Measurements from ENCODE around the gene MECP2. TPM values are rescaled to one million over a fixed set of nuclear protein-coding genes. Genes with fewer than 3 reads are reported as not detected.

MECP2 gene
- total and polyA plus RNA-seq, 2 experiments from 2014 or later: 18.1 to 19.4 TPM

DNA sequence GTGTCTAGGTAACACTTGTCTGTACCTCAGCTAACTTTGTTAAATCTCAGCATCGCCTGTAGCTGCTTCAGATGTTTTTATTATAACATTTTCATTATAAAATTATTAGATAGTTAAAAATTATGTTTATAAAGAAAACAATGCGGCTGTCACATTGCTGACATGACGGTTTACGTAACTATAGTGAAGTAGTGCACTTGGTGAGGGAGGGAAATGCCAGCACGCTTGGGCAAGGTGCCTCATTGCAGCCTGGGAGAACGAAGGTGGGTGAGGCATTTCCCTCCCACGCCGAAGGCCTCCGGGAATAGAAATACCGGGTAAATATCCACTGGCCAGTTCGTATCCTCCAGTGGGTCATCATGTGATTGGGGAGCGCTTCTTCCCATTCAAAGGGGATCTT lies 109.0 kb downstream of the MECP2 start:
- no peaks in the 10 kb centered on the region for H3K9me2 ChIP-seq (replicated peaks; ENCODE audit: insufficient read depth)
- 89% methylated on average over 12 of the region's 12 CpGs for WGBS (ENCODE audit: low lambda C conversion rate, missing lambda C conversion rate)

GRCh38 chrX:153984351-153985178 lies 113.0 kb downstream of the MECP2 start:
- H3K36me3 ChIP-seq (replicated peaks; ENCODE audit: insufficient read depth, low read depth): no peaks in the 10 kb centered on the region
- H3K4me2 ChIP-seq: no peak overlapping the region
- DNase-seq (ENCODE audit: low spot score): no peak
- no peak overlapping the region for H3K27ac ChIP-seq
- H3K4me1 ChIP-seq (ENCODE audit: insufficient read depth): no peaks in the 10 kb centered on the region
- no peaks in the 10 kb centered on the region for H3K79me2 ChIP-seq
- TF ChIP-seq EZH2 (IDR thresholded peaks at IDR 0.05; ENCODE audit: borderline replicate concordance): no peak
- TF ChIP-seq EZH2phosphoT487 (IDR thresholded peaks at IDR 0.05; ENCODE audit: low read depth, severe bottlenecking, unreplicated experiment): no peak
- TF ChIP-seq CTCF (IDR thresholded peaks at IDR 0.05; ENCODE audit: poor library complexity): no peak
- H3K9me2 ChIP-seq (replicated peaks; ENCODE audit: insufficient read depth): no peaks in the 10 kb centered on the region
- 81% methylated on average over 20 of the region's 20 CpGs for WGBS (ENCODE audit: low lambda C conversion rate, missing lambda C conversion rate)
- H3K27me3 ChIP-seq: no peaks in the 10 kb centered on the region
- no peaks in the 10 kb centered on the region for H3K9me3 ChIP-seq (ENCODE audit: low read depth)
- no peaks in the 10 kb centered on the region for H4K20me1 ChIP-seq (ENCODE audit: insufficient read depth, poor library complexity, severe bottlenecking)
- H2AFZ ChIP-seq: no peak overlapping the region
- no peak overlapping the region for H3K4me3 ChIP-seq

More for the DNA sequence above, 109.0 kb downstream of the MECP2 start:
- no peak for DNase-seq (ENCODE audit: low spot score)
- Histone ChIP-seq H3K27me3 (no peaks in the 10 kb centered on the region), H3K27ac (no peak overlapping the region), H2AFZ (no peak overlapping the region), H3K4me2 (no peak overlapping the region), H3K4me3 (no peak overlapping the region), H3K36me3 (replicated peaks; ENCODE audit: insufficient read depth, low read depth) (no peaks in the 10 kb centered on the region), H3K4me1 (ENCODE audit: insufficient read depth) (no peaks in the 10 kb centered on the region), H3K79me2 (no peaks in the 10 kb centered on the region), H3K9me3 (ENCODE audit: low read depth) (no peaks in the 10 kb centered on the region), H4K20me1 (ENCODE audit: insufficient read depth, poor library complexity, severe bottlenecking) (no peaks in the 10 kb centered on the region)
- TF ChIP-seq CTCF (IDR thresholded peaks at IDR 0.05; ENCODE audit: poor library complexity) (no peak), EZH2 (IDR thresholded peaks at IDR 0.05; ENCODE audit: borderline replicate concordance) (no peak), EZH2phosphoT487 (IDR thresholded peaks at IDR 0.05; ENCODE audit: low read depth, severe bottlenecking, unreplicated experiment) (no peak)

- TF ChIP-seq EZH2 (IDR thresholded peaks at IDR 0.05; ENCODE audit: borderline replicate concordance) (no peak), EZH2phosphoT487 (IDR thresholded peaks at IDR 0.05; ENCODE audit: low read depth, severe bottlenecking, unreplicated experiment) (no peak), CTCF (IDR thresholded peaks at IDR 0.05; ENCODE audit: poor library complexity) (no peak)
- no peak for DNase-seq (ENCODE audit: low spot score)
These were observed 114.2 kb downstream of the MECP2 start for GRCh38 chrX:153983321-153983801.

More at GRCh38 chrX:153983321-153983801, 114.2 kb downstream of the MECP2 start:
- no peaks in the 10 kb centered on the region for H3K4me1 ChIP-seq (ENCODE audit: insufficient read depth)
- no peaks in the 10 kb centered on the region for H4K20me1 ChIP-seq (ENCODE audit: insufficient read depth, poor library complexity, severe bottlenecking)
- no peaks in the 10 kb centered on the region for H3K9me2 ChIP-seq (replicated peaks; ENCODE audit: insufficient read depth)
- H3K79me2 ChIP-seq: no peaks in the 10 kb centered on the region
- no peaks in the 10 kb centered on the region for H3K36me3 ChIP-seq (replicated peaks; ENCODE audit: insufficient read depth, low read depth)
- no peaks in the 10 kb centered on the region for H3K27me3 ChIP-seq
- no peak overlapping the region for H3K4me3 ChIP-seq
- no peak overlapping the region for H3K4me2 ChIP-seq
- H3K27ac ChIP-seq: no peak overlapping the region
- H2AFZ ChIP-seq: no peak overlapping the region
- 84% methylated on average over 12 of the region's 12 CpGs for WGBS (ENCODE audit: low lambda C conversion rate, missing lambda C conversion rate)
- H3K9me3 ChIP-seq (ENCODE audit: low read depth): no peaks in the 10 kb centered on the region

Data from hepatocyte (in vitro differentiated cells).